Brain microvascular endothelial cell (primary cell): Measurements from ENCODE around the gene FAM3D.

Experiments
- DNase-seq: peaks from one replicate; pipeline ENCODE4 v3.0.0-alpha.2; 2020
- H3K27ac ChIP-seq: fragments of 250-450 bp; sonication (Bioruptor Pico); 2 replicates; pipeline ENCODE4 v1.5.1; 2020; ENCODE audit warnings: mild to moderate bottlenecking, moderate library complexity
- H3K27me3 ChIP-seq: fragments of 250-450 bp; sonication (Bioruptor Pico); replicated peaks from 2 replicates; pipeline ENCODE4 v1.5.1; 2020; ENCODE audit warnings: mild to moderate bottlenecking
- H3K36me3 ChIP-seq: fragments of 250-450 bp; sonication (Bioruptor Pico); replicated peaks from 2 replicates; pipeline ENCODE4 v1.5.1; 2020; ENCODE audit warnings: mild to moderate bottlenecking
- H3K4me3 ChIP-seq: 2 replicates; pipeline ENCODE4 v1.5.1; 2011; ENCODE audit warnings: low read depth, mild to moderate bottlenecking, control low read depth, low read length, moderate library complexity
- CTCF ChIP-seq: IDR thresholded peaks from 2 replicates; pipeline ENCODE4 v1.5.1; 2011; ENCODE audit warnings: low read depth, mild to moderate bottlenecking, moderate library complexity, low read length, control low read depth, inconsistent platforms; ENCODE audit errors: missing control alignments
- in situ Hi-C: cut with HindIII; loops from 2 replicates; pipeline ENCODE4 v1.10.0; 2017; ENCODE audit warnings: low sequenced_read_pairs, low pct_ligation_motif_present

The FAM3D gene

GRCh38 chr3:58686847-58687246 lies 20.3 kb upstream of the FAM3D start:
- Histone ChIP-seq H3K27me3 (no peaks in the 10 kb centered on the region), H3K4me3 (no peak overlapping the region), H3K27ac (no peak overlapping the region), H3K36me3 (no peaks in the 10 kb centered on the region)
- in situ Hi-C loops, result no loop called here
- TF ChIP-seq CTCF, result no peak
- DNase-seq, result no peak

GRCh38 chr3:58685641-58686040 lies 19.1 kb upstream of the FAM3D start:
- Histone ChIP-seq H3K36me3 (no peaks in the 10 kb centered on the region), H3K27me3 (peaks cover 1% of the 10 kb centered on the region), H3K4me3 (no peak overlapping the region), H3K27ac (no peak overlapping the region)
- no peak for DNase-seq
- in situ Hi-C loops, result no loop called here
- no peak for TF ChIP-seq CTCF

- H3K27ac ChIP-seq, result no peak overlapping the region
- peaks cover 4% of the 10 kb centered on the region for H3K27me3 ChIP-seq
- peak; percentile 73 for DNase-seq
- TF ChIP-seq CTCF, result no peak
- H3K4me3 ChIP-seq, result no peak overlapping the region
- no peaks in the 10 kb centered on the region for H3K36me3 ChIP-seq
- in situ Hi-C loops, result no loop called here
Observed at GRCh38 chr3:58683466-58683865, 16.9 kb upstream of the FAM3D start.

- no peak for DNase-seq
- Histone ChIP-seq H3K27me3 (peaks cover 4% of the 10 kb centered on the region), H3K36me3 (no peaks in the 10 kb centered on the region), H3K27ac (no peak overlapping the region), H3K4me3 (no peak overlapping the region)
- in situ Hi-C loops, result no loop called here
- TF ChIP-seq CTCF, result no peak
Observed at GRCh38 chr3:58683001-58683458, 16.5 kb upstream of the FAM3D start.

- in situ Hi-C loops, result no loop called here
- TF ChIP-seq CTCF, result no peak
- no peak for DNase-seq
- Histone ChIP-seq H3K27me3 (peaks cover 4% of the 10 kb centered on the region), H3K36me3 (no peaks in the 10 kb centered on the region), H3K27ac (no peak overlapping the region), H3K4me3 (no peak overlapping the region)
Observed at GRCh38 chr3:58681863-58682262, 15.3 kb upstream of the FAM3D start.

- in situ Hi-C loops, result no loop called here
- TF ChIP-seq CTCF, result no peak
Observed at GRCh38 chr3:58680879-58681525, 14.4 kb upstream of the FAM3D start.

More at GRCh38 chr3:58680879-58681525, 14.4 kb upstream of the FAM3D start:
- DNase-seq, result no peak
- Histone ChIP-seq H3K27ac (no peak overlapping the region), H3K27me3 (peaks cover 4% of the 10 kb centered on the region), H3K36me3 (no peaks in the 10 kb centered on the region), H3K4me3 (no peak overlapping the region)
